GM19328 (cell line): ENCODE data around the gene UNC13B.

Experiments
- ATAC-seq: cut with Tn5 transposase; IDR thresholded peaks from one replicate; pipeline ENCODE4 v1.9.1; 2021; ENCODE audit warnings: mild to moderate bottlenecking, moderate library complexity; ENCODE audit not compliant: unreplicated experiment

The UNC13B gene

GRCh38 chr9:35318741-35319140 is 156.9 kb downstream of the UNC13B start:
- no peak for ATAC-seq

- ATAC-seq: no peak
Observed at GRCh38 chr9:35322075-35322885, 160.5 kb downstream of the UNC13B start.

GRCh38 chr9:35324966-35325365 is 163.2 kb downstream of the UNC13B start:
- no peak for ATAC-seq

- ATAC-seq: no peak
Observed at GRCh38 chr9:35333551-35333950, 171.7 kb downstream of the UNC13B start.

GRCh38 chr9:35335164-35335563 is 173.4 kb downstream of the UNC13B start:
- ATAC-seq: no peak

GRCh38 chr9:35338086-35338485 is 176.3 kb downstream of the UNC13B start:
- no peak for ATAC-seq

- no peak for ATAC-seq
Observed at GRCh38 chr9:35338561-35339274, 176.9 kb downstream of the UNC13B start.

- no peak for ATAC-seq
Observed at GRCh38 chr9:35340046-35340445, 178.2 kb downstream of the UNC13B start.

- ATAC-seq: no peak
Observed at GRCh38 chr9:35341021-35341420, 179.2 kb downstream of the UNC13B start.

GRCh38 chr9:35341585-35341984 is 179.8 kb downstream of the UNC13B start:
- ATAC-seq: no peak

GRCh38 chr9:35342221-35342958 is 180.6 kb downstream of the UNC13B start:
- no peak for ATAC-seq

GRCh38 chr9:35348109-35348508 is 186.3 kb downstream of the UNC13B start:
- ATAC-seq: no peak

GRCh38 chr9:35349287-35349990 is 187.6 kb downstream of the UNC13B start:
- no peak for ATAC-seq

GRCh38 chr9:35350212-35350611 is 188.4 kb downstream of the UNC13B start:
- ATAC-seq: no peak

GRCh38 chr9:35350827-35351549 is 189.2 kb downstream of the UNC13B start:
- no peak for ATAC-seq

GRCh38 chr9:35353731-35354365 is 192.0 kb downstream of the UNC13B start:
- ATAC-seq: no peak

- no peak for ATAC-seq
Observed at GRCh38 chr9:35355939-35356338, 194.1 kb downstream of the UNC13B start.

GRCh38 chr9:35357116-35357515 is 195.3 kb downstream of the UNC13B start:
- ATAC-seq: no peak

GRCh38 chr9:35357826-35358225 is 196.0 kb downstream of the UNC13B start:
- ATAC-seq: no peak
